CD4-positive, alpha-beta T cell treated with Interleukin-15 for 1 hour (primary cell): ENCODE measurements around the gene KIRREL1.

ENCODE experiments used
- DNase-seq: peaks from one replicate; pipeline ENCODE4 v3.0.0-alpha.2; 2020

The KIRREL1 gene

DNA sequence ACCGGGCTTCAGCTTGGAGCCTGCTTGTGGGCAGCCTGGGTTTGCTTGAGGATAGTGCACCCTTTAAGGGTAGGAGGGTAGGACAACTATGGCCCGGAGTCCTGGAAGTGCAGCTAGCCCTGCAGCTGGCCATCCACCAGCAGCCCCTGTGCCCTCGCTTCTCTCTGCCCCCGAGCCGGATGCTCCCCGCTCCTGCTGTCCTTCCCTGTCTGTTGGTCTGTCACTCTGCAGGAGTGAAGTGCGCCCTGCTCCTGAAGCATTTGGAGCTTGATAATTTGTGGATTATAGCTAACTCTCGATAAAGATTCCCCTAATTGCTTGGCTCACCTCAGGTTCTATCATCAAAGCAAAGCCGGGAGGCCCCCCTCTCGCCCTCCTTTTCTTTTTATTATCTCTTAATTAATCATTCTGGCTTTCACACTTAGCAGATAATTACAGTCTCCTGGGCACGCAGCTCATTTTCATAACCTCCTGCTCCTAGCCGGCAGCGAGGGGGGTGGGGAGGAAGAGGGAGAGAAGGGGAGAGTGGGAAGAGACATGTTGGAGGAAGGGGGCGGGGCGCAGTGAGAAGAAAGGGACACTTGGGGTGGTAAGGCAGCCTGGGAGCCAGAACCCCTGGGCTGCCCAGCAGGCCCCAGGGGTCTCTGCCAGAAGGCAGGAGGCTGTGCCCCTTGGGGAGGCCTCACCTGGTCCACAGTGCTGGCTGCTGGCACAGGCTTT lies 14.4 kb downstream of the KIRREL1 start:
- DNase-seq = no peak

DNA sequence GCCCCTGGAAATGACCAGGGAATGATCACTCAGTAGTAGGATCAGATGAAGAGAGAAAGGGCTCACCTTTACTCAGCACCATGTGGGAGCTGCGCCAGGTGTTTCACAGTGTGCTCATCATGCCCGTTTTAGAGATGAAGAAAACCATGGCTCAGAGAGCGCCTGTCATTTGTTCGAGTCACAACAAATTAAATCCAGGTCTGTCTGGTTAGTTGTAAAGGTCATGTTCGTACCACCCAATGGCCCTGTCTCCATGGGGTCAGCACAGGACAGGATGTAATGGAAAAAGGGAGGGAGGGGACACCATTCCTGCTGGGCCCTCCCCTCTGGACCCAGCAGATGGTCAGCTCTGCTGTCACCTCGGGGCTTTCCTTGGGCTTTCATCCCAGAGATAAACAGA lies 15.2 kb downstream of the KIRREL1 start:
- DNase-seq = no peak

DNA sequence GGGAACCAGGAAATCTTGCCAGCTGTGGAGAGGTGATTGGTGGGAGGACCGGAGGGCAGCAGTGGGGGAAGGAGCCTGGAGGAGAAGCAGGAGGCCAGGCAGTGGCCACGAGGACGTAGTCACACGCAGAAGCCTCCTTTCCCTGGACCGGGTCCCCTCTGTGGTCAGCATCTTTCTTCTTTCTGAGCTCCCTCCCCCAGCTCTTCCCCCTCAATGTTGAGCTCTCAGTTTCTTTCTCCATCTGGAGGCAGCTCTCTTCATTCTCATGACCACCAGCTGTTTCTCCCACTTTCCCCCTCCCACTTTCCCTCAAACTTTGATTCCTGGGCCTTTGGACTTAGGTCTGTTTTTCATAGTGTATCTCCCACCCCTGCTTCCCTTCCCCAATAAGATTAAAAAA lies 18.3 kb downstream of the KIRREL1 start:
- DNase-seq = no peak

DNA sequence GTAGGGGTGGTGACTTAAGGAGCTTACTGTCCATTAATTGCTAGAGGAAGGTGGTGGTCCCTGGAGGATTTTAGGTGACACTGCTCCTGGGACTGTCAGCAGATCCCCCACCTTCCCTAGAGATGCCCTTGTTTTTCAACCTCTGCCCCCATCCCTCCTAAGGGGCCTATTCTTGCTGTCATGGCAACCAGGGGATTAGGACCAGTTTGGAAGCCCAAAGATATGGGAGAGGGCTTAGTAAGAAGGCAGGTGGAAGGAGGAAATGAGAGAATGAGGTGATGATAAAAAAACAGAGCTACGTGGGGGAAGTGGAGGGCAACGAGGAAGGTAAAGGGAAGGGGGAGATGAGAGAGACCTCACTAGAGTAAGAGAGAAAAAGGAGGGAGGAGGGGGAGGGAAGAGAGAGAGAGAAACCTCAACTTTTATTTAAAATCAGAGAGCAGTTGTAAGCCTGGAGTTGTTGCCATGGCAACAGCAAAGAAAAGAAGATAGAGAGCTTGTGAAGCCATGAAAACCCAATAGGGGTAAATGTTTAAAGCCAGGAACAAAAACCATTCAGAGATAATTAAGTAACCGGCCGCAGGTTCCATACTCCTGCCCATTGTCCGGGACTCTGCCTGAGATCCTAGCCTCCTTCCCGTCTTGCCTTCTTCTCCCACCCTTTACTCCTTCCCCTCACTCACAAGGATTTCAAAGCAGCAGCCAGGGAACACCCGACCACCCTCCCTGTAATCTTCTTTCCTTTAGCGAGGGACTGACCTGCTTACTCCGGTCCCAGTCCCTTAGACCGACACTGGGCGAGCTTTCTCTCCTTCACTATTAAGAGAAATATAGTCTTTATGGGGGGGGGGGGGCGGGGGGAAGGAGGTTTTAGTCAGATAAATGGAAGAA lies 20.6 kb downstream of the KIRREL1 start:
- DNase-seq = no peak

DNA sequence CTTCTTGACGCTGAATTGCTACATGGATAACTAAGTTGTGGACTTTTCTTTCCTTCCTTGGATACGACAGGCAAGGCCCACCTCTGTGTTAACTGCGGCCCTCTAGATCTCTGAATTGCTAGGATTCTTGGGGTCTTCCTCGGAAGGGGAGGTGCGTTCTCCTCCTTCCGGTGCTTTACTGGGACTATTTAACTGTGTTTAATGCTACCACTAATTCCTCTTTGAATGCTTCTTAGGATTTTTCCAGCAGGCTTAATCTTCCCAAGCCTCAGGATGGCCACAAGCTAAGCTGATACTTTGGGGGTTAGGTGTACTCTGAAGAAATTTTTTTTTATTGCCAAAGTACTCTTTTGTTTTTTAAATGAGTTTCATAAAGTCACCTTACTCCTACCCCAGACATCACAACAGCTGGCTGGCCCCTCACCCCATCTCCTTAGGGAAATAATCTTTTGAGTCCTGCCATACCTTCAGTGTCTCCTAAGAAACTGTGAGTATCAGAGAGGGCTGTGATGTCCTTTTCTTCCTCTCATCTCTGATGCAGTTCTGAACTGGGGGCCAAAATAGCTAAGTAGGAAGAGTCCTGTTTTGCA lies 21.4 kb downstream of the KIRREL1 start:
- no peak for DNase-seq

DNA sequence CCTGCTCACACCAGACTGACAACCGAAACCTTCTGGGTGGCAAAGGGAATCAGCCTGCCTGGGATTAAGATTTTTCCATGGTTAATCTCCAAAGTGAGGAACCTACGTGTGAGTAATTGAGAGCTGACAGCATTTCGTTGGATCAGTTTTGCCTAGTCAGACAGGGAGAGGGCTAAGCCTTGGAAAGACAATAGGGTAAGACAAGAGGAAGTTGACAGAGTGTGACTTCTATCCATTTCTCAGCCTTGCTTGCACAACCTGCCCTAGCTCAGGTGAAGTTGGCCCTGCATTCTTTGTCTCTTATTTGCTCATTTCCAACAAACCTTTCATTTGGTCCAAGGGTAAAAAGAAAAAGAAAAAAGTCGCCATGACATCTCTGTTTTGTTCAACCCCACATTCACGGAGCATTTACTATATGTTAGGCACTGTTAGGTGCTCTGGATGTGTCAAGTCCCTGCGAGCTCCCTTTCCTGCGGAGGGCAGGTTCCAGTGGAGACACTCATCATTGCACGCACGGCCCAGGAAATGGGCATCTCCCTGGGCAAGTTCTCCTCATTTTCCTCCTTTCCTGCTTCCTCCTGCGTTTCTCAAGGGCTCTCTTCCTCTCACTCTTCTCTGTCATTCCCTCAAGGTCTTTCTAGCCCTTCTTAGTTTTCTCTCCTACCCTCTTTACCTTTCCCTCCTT lies 23.3 kb downstream of the KIRREL1 start:
- DNase-seq = no peak

DNA sequence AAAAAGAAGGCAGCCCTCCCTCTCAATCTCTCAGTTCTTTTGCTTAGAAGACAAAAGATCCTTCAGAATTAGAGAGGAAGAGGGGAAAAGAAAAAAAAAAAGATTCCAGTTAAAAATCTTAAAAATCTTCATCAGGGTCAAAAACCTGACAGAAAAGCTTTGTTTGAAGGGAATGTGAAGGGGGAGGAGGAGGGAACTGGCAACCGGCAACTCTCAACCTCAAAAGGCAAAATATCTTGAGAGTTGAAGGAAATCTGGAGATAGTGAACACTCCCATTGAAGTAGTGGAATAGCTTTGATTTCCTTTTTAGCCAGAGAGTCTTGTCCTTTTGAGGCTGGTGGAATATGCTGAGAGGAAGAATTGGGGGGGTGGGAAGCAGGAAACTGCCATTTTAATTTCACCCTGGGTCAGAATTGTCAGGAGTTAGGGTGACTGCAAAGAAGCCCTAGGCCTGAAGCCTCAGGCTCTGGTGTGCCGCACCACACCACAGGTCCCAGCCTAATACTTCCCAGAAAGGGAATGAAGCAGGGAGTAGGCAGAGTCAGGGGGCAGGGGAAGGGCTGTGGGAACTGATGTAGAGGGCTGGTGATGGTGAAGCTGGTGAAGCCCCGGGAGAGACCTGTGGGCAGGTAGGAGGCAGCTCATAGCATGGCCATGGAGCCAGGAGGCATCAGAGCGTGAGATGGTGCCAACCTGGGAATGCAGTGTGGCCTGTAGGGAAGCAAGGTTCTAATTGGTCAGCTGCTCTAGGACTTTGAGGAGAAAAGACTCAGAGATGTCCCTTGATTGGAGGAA lies 24.6 kb downstream of the KIRREL1 start:
- no peak for DNase-seq

DNA sequence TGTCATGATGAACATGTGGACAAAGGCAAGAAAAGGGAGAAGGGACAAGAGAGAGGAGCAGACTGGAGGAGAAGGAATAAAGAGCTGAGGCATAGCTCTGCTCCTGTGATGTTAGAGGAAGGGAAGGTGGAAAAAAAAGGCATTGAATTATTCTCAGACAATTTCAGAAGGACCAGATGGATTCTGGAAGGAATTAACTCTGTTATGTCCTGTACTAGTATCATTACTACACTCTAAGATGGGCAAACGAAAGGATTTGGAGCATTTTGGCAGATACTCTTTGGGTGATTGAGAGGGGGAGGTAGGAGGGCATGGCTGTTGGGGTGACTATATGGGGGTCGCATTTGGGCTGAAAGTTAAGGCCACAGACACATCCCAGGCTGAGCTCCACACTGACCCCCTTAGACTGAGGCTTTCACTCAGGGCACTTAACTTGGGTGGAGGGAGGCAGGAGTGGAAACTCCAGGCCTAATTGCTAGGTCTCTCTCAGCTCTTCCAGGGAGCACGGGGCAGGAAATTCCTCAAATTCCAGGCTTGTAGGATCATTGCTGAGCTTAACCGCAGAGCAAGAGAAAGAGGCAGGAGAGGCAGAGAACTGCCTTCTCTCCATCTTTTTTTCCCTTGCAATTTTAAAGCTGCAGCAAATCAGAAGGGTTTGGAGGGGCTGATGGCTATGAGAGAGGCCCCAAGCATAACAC lies 25.9 kb downstream of the KIRREL1 start:
- DNase-seq = no peak

DNA sequence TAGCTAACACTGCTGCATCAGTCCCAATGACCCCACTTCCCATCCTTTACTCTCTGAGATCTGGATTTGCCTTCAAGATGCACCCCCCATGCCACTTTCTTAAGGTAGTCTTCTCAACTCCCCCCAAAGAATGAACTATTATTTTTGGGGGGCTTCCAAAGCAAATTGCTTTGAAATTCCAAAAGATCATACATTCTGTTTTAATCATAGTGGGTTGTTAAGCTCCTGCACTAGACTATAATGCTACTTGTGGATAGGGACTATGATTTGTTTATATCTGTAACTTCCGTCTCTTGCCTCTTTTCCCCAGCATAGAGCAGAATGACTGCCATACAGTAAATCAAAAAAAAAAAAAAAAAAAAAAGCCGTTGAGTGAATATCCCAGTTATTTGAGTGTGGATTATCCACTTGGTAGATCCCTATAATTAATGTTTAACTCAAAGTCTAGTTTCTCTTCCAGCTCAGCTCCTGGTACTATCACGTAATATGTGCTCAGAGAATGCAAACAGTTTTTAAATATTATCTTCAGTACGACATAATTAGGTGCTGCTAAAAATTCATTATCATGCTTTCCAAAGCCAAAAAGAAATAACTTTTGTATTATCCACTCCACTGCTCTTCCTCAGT lies 26.9 kb downstream of the KIRREL1 start:
- DNase-seq = no peak

DNA sequence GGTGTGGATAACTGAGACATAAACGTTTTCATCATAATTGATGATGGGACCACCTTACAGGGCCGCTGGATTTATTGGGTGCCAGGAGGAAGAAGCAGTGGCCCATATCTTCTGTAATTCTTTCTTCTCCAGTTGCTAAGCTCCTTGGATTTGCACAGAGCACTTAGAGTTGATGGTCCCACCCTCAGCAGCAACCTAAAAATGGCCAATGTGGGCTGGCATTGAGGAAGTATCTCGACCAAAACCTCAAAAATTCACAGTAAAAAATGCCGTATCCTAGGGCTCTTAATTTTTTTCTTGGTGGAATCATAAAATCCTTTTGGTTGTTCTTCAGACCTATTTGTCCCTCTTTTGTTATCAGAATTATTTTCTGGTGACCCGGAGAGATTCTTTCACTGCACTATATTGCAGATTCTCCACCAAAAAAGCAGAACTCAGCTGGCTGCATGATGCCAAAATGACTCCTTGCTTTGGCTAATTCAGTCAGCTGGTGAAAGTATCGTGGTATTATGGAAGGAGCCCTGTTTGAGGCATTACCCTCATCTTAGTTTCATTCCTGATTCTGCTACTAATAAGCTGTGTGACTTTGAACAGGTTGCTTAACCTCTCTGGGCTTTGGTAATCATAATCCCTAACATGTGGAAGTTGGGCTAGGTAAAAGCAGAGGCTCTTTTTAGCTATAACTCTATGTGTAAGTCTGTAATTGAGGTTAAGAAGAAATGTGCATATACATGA lies 27.6 kb downstream of the KIRREL1 start:
- DNase-seq = no peak

DNA sequence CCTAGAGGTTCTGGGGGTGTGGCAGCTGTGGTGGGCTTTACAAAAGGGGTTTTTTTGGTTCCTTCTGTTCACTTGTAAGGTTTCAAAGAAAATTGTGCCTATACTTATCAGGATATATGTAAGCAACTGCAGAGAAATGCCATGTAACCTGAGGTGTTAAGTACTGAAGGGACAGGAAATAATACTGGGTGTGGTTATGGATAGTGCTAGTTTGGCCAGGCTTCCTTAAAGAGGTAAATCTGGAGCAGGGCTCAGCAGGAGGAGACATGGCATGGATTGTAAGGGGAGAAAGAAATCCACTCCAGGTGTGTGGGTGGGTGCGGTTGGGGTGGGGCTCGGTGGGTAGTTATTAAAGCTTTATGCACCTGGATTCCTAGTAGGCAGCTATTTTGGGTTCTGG lies 28.3 kb downstream of the KIRREL1 start:
- DNase-seq = no peak

DNA sequence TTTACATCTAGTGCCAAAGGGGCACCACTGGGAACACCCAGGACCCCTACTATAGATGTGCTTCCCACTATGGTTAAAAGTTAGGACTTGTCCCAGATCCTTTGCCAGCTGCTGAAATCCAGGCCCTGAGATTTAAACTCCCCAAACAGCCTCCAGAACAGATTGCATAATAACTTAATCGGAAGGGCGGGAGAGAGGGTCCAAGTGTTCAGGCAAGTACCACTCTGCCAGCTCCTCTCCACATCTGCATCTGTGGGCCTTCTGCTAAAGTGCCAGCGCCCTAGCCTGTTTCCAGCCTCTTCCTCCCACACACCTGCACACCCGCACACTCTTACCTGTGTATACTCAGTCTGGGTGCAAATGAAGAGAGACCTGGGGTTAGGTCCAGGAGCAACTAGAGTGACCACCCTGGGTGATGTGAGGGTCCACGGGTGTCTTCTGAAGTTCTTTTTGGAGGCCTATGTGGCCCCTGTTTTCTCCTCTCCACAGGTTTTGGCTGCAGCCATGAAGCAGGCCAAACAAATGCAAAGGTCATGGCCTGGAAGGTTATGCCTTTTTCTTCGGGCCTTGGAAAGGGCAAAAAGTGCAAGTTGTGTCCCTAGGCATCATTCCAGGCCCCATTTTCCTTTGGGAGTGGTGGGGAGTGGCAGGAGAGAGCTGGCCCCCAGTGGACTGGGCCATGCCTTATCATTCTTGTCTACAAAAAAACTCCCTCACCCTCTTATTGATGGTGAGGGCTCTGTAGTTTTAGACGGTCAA lies 29.3 kb downstream of the KIRREL1 start:
- no peak for DNase-seq

DNA sequence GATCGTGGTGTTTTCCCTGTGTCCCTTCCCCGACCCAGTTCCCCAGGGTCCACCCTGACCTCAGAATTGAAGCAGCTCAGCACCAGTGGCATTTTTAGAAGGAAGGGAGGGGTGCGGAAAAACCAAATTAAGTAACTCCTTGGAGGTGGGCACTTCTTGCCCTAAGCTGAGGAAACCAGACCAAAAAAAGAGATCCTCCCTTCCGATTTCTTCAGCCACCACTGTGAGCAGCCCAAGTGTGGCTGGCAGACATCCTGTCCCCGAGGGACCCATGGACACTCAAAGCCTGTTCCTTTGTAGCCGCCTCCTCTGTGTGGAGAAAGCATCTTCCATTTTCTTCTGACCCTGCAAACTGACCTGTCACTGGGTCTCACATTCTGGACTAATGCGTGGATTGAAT lies 31.3 kb downstream of the KIRREL1 start:
- no peak for DNase-seq

DNA sequence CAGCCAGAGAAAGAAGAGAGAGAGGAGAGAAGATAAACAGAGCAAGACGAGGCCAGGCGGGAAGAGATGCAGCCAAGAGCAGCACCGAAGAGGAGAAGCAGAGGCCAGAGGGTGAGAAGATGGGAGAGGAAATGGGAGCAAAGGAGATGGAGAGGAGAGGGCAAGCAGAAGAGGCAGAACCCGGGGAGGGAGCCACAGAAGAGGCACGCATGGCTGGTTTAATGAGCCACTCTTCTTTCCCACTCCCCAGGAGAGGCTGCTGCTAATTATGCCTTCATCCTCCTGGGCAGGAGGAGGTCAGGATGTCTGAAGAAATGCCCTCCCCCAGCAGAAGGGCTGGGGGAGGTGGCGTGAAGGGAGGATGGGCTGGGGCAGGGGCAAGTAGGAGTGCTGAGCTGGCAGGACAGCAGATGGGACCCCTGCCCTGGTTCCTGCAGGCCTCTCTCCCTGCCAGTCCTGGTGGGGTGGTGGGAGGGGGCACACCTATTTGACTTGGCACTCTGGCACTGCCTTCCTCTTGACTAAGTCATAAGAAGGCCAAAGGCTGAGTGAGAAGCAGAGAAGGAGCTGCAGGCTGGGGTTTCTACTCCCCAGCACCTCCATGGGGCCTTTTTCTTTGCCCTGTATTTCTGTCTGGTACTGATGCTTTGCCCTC lies 32.3 kb downstream of the KIRREL1 start:
- DNase-seq = no peak

DNA sequence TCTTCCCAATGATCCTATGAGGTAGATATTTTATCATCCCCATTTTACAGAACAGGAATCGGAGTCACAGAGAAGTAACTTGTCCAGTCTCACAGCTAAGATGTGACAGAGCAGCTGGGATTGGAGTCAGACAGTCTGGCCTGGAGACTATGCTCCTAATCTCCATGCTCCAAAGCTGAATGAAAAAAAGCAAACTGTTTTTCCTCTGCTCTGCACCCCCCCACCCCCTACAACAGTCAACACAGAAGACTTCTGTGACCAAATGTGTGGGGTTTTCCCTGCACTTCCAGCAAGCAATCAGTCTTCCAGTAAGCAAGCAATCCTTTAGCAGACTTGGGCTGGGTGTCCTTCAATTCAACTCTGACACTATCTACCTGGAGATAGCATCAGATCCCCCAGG lies 33.2 kb downstream of the KIRREL1 start:
- DNase-seq = no peak

DNA sequence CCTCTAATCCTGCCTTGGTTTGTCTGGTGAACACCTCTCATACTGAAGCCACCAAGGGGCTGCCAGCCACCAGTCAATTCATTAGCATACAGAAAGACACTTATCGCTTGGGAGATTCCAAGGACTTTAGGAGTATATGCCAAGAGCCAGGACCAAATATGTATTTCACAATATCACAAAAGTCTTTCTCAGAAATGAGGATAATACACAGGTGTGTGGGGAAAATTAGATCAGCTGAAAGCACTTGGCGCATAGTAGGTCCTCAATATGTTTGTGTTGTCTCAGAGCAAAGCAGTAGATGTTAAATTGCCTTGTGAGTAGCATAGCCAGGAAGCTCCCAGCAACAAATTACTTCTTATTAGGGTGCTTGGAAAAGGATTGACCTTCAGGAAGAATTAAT lies 34.1 kb downstream of the KIRREL1 start:
- DNase-seq = no peak

DNA sequence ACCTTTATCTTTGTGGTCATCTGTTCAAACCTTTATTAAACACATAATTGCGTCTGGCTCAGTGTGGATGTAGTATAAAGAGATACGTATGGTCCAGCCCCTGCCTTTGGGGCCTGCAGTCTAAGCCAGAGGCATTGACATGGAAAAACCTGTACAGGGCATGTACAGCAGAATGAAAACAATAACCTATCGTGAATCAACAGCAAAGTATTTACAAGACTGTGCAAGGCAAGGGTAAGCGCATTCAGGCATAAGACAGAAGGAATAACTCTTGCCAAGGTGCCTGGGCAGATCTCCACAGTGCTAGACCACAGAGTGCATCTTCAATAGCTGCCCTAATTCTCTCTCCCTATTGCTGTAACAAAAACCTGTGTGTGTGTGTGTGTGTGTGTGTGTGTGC lies 35.5 kb downstream of the KIRREL1 start:
- DNase-seq = no peak

DNA sequence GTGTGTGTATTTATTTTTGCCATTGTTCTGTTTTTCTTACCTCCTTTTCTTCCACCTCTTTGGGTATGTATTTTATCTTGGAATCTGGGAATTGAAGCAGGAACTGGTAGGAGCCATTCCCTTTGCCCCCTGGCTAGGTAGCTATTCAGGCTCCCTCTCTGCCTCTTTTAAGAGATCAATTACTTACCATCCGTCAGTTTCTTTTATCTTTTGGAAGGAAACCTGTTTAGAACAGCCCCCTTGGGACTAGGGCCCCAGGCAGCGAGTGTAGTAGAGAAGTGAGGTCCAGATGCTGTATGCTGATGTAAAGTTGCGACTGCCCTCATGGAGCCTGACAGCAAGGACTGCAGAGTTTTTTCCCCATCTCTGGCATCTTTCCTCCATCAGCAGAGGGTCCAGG lies 41.6 kb downstream of the KIRREL1 start:
- no peak for DNase-seq

DNA sequence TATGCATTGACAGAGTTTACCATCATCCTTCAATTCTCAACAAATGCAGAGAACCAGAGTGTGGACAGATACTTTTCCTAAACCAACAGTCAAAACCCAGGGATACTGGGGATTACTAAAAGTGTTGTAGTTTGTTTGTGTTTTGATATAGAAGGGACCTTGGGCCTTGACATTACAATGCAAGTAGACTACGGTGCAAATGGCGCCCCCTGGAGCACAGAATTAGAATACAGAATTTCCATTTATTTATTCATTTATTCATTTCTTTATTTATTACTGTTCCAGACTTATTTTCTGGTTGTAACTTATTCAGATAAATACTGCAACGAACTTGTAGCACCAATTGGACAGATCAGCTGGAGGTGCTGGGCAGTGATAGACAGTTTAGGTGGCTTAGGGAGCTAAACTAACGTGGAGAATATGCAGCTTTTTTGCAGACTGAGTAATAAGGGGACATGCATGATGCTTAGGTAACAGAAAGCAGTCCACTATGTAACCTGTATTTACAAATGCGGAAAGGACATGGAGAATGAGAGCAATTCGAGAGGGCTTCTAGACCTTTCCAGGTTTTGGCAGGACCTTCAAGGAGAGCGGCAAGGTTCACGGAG lies 42.6 kb downstream of the KIRREL1 start:
- no peak for DNase-seq
